Choroid plexus epithelial cell (primary cell): ENCODE data around the gene CHRDL2.

Experiments used
- DNase-seq: peaks from one replicate; pipeline ENCODE4 v3.0.0-alpha.2; 2010; ENCODE audit warnings: low read depth
- H3K4me3 ChIP-seq: 2 replicates; pipeline ENCODE4 v1.5.1; 2011; ENCODE audit warnings: low read depth, mild to moderate bottlenecking, control low read depth, low read length, moderate library complexity
- TF ChIP-seq, protein P1 (sequence below): conservative IDR thresholded peaks from 2 replicates; pipeline ENCODE4 v1.5.1; 2011; ENCODE audit warnings: low read depth, mild to moderate bottlenecking, control low read depth, inconsistent platforms, low read length, moderate library complexity

CHRDL2 gene

GRCh38 chr11:74713686-74714085, 17.5 kb downstream of the CHRDL2 start:
- no peak for DNase-seq
- no peak overlapping the region for H3K4me3 ChIP-seq
- TF ChIP-seq, protein P1, sequence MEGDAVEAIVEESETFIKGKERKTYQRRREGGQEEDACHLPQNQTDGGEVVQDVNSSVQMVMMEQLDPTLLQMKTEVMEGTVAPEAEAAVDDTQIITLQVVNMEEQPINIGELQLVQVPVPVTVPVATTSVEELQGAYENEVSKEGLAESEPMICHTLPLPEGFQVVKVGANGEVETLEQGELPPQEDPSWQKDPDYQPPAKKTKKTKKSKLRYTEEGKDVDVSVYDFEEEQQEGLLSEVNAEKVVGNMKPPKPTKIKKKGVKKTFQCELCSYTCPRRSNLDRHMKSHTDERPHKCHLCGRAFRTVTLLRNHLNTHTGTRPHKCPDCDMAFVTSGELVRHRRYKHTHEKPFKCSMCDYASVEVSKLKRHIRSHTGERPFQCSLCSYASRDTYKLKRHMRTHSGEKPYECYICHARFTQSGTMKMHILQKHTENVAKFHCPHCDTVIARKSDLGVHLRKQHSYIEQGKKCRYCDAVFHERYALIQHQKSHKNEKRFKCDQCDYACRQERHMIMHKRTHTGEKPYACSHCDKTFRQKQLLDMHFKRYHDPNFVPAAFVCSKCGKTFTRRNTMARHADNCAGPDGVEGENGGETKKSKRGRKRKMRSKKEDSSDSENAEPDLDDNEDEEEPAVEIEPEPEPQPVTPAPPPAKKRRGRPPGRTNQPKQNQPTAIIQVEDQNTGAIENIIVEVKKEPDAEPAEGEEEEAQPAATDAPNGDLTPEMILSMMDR, result no peak

DNA sequence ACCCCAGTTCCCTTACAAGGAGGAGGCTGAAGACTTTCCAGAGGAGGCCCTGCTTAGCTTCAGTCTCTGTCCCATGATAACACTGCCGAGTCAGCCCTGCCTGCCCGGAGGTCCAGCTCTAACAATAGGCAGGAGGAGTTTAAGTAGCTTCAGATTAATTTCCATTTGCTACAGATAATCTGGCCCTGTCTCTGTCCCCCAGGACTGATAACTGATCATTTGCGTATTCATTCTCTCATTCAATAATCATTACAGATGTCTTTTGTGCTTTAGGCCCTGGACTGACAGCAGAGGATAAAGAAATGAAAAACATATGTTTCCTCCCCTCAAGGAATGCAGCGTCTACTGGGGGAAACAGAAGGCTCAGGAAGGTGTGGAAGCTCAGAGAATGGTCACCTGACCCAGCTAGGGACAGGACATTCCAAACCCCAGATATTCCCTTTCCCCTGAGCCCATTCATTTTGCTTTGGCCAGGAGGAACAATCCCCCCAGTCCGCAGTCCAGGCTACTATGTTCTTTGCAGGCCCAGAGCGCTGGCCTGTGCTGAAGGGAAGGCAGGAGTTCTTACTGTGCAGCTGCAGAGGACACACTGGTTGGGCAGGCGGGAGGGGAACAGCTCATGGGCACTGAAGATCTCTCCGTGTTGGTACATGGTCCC, 20.8 kb downstream of the CHRDL2 start:
- no peak overlapping the region for H3K4me3 ChIP-seq
- peak; percentile 63 for DNase-seq
- TF ChIP-seq, protein P1, result no peak

DNA sequence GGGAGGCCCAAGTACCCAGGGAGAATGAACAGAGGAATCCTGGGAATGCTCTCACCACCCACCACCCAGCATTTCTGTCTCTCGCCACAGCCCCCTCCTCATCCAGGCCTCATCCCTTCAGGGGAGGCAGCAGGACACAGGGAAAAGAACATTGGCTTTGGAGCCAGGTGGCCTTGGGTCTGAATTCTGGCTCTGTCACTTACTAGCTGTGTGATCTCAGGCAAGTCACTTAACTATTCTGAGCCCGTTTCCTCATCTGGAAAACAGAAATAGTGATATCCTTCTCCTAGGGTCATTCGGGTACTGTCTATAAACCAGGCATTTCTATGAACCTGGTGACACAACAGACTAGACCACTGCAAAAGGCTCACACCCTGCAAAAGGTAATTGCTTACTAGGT, 22.1 kb downstream of the CHRDL2 start:
- TF ChIP-seq, protein P1, result no peak
- no peak overlapping the region for H3K4me3 ChIP-seq
- DNase-seq, result no peak

DNA sequence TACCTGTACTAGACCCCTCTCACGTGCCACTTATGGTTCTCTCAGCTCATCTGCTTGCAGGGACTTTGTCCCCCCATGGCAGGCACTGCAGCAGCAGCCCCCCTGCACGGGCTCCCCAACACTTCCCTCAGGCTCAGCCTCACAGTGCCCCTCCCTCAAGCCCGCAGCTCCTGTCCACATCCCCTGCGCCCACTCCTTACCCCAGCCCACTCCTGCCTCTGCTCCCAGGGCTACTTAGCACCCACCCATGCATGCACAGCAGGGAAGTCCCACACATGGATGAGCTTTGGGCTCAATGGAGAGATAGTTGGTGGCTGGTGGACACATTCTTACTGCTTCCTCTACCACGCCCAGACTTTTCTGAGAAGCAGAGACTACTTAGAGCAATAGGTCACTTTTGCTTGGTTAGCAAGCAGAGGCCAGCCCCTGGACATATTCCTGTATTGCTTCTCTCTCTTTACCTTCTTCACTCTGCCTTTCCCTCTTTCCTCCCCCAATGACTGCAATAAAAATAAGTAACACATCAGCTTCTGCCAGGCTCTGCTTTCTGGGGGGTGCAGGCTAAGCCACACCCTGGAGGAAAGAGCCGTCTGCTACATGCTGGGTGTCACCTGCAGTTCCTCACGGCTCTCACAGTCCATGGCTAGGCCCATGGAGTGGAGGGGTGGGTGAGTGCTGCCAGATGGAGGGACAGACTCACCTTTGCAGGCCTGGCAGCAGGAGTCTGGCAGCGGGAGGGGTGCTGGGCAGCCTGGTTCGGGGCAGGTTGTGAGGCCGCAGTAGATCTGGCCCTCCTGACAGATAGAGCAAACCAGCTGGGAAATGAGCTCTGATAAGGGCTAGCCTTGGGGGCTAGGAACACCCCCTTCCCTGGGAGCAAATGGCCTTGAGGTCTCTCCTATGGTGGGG, 23.4 kb downstream of the CHRDL2 start:
- TF ChIP-seq, protein P1, result no peak
- no peak overlapping the region for H3K4me3 ChIP-seq
- no peak for DNase-seq

DNA sequence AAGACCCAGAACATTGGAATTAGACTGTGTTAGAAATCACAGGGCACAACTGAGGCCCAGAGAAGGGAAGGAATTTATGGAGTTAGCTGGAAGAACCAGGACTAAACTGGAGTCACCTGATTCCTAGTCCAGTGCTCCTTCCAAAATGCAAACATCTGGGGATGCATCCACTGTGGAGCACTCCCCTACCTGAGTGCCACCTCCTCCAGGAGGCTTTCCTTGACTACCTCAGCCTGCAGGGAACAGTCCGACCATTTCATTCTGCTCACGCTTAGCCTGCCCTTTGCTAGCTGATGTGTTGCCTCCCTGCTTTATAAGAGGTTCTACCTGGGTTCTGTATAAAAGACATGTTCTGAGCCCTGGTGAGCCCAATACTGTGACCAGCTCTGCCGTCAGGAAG, 24.0 kb downstream of the CHRDL2 start:
- TF ChIP-seq, protein P1, result no peak
- DNase-seq, result no peak
- no peak overlapping the region for H3K4me3 ChIP-seq

GRCh38 chr11:74703211-74703610, 28.0 kb downstream of the CHRDL2 start:
- no peak for DNase-seq
- TF ChIP-seq, protein P1, result no peak
- no peak overlapping the region for H3K4me3 ChIP-seq
